Activated T-cell treated with anti-CD3 and anti-CD28 coated beads, Interleukin-2, amount 50 U/mL, for 48 hours (primary cell): ENCODE results near the gene CARD6.
"Not testable (repeated sequence)": the region's sequence is repeated elsewhere in the genome, so short reads cannot be mapped to it uniquely, and the experiment has no call there.

ENCODE experiments used
- DNase-seq, 2 experiments: peaks; one replicate each; pipeline ENCODE4 v3.0.0-alpha.2; 2020

CARD6 gene, protein sequence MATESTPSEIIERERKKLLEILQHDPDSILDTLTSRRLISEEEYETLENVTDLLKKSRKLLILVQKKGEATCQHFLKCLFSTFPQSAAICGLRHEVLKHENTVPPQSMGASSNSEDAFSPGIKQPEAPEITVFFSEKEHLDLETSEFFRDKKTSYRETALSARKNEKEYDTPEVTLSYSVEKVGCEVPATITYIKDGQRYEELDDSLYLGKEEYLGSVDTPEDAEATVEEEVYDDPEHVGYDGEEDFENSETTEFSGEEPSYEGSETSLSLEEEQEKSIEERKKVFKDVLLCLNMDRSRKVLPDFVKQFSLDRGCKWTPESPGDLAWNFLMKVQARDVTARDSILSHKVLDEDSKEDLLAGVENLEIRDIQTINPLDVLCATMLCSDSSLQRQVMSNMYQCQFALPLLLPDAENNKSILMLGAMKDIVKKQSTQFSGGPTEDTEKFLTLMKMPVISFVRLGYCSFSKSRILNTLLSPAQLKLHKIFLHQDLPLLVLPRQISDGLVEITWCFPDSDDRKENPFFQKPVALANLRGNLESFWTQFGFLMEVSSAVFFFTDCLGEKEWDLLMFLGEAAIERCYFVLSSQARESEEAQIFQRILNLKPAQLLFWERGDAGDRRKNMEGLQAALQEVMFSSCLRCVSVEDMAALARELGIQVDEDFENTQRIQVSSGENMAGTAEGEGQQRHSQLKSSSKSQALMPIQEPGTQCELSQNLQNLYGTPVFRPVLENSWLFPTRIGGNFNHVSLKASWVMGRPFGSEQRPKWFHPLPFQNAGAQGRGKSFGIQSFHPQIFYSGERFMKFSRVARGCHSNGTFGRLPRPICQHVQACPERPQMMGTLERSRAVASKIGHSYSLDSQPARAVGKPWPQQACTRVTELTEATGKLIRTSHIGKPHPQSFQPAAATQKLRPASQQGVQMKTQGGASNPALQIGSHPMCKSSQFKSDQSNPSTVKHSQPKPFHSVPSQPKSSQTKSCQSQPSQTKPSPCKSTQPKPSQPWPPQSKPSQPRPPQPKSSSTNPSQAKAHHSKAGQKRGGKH

DNA sequence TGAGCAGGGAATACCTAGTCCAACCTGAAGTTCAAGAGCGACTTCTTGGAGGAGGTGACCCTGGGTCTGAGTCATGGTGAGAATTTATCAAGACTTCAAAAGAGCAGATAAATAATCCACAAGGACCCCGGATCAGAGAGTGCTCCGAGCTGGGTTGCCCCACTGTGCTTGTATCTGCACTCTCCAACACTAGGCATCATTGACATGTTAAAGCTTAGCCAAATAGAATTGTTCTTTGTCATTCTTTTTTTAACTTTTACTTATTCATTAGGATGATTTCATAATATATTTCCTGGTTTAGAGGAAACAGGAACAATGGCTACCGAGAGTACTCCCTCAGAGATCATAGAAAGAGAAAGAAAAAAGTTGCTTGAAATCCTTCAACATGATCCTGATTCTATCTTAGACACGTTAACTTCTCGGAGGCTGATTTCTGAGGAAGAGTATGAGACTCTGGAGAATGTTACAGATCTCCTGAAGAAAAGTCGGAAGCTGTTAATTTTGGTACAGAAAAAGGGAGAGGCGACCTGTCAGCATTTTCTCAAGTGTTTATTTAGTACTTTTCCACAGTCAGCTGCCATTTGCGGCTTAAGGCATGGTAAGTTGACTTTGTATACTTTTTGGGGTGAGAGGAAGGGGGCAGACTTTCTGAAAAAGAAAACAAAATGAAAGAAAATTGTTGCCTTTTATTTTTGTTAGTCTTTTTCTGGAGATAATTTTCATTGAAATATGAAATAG, at the start of gene CARD6:
Gene CARD6, plus strand, starts transcription at position 300 of the 738 bp plus-strand sequence. Its CDS starts 16 bp downstream, at position 316.
- DNase-seq = peak in 1 of 2 experiments; percentile 29

DNA sequence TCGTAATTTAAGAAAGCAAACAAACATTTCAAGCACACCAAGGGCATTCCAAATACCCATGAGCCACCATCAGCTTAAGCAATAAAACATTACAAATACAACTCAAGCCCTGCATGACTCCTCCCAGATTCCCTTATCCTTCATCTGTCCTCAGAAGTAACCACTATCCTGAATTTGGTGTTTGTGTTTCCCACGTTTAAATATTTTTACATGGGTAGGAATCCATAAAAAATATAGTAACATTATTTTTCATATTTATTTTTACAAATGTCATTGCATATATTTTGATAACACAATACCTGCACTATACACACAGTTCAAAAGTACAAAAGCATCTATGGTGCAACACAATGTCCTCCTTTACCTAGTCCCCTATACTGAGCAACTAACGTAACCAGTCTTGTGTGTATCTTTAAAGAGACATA, 49.4 kb upstream of the CARD6 start:
- no peak for DNase-seq

DNA sequence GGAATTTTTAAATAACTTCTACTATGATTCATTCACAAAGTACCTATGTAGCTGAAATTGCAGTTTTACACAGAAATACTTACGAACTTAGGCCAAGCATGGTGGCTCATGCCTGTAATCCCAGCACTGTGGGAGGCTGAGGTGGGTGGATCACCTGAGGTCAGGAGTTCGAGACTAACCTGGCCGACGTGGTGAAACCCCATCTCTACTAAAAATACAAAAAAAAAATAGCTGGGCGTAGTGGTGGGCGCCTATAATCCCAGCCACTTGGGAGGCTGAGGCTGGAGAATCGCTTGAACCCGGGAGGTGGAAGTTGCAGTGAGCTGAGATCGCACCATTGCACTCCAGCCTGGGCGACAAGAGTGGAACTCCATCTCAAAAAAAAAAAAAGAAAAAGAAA, 48.5 kb upstream of the CARD6 start:
- not testable (repeated sequence) for DNase-seq

DNA sequence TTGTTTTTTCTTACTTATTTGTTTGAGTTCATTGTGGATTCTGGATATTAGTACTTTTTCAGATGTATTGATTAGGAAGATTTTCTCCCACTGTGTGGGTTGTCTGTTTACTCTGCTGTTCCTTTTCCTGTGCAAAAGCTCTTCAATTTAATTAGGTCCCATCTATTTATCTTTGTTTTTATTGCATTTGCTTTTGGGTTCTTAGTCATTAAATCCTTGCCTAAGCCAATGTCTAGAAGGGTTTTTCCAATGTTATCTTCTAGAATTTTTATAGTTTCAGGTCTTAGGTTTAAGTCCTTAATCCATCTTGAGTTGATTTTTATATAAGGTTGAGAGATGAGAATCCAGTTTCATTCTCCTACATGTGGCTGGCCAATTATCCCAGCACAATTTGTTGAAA, 46.8 kb upstream of the CARD6 start:
- DNase-seq = not testable (repeated sequence)

DNA sequence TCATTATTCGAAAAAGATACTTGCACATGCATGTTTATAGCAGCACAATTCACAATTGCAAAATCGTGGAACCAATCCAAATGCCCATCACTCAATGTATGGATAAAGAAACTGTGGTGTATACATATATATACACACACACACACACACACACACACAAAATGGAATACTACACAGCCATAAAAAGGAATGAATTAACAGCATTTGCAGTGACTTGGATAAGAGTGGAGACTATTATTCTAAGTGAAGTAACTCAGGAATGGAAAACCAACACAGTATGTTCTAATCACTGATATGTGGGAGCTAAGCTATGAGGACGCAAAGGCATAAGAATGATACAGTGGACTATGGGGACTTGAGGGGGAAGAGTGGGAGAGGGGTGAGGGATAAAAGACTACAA, 46.3 kb upstream of the CARD6 start:
- not testable (repeated sequence) for DNase-seq

DNA sequence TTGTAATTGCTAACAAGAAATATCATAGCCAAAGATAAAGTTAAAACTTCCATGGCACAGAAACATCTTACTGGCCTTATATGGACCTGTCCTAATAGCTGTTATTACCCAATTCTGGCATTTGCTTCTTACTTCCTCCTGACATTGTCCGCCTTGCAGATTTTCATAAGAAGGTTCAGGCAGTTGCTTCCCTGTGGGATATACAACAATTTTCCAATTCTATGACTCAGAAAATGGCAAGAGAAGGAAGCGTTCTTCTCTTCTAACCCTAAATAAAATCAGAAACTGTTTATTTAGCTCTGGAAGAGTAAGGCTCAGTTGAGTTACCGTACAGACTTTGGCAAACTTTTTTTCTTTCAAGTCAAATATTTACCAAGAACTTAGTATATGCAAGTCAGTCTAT, 44.7 kb upstream of the CARD6 start:
- DNase-seq = no peak

DNA sequence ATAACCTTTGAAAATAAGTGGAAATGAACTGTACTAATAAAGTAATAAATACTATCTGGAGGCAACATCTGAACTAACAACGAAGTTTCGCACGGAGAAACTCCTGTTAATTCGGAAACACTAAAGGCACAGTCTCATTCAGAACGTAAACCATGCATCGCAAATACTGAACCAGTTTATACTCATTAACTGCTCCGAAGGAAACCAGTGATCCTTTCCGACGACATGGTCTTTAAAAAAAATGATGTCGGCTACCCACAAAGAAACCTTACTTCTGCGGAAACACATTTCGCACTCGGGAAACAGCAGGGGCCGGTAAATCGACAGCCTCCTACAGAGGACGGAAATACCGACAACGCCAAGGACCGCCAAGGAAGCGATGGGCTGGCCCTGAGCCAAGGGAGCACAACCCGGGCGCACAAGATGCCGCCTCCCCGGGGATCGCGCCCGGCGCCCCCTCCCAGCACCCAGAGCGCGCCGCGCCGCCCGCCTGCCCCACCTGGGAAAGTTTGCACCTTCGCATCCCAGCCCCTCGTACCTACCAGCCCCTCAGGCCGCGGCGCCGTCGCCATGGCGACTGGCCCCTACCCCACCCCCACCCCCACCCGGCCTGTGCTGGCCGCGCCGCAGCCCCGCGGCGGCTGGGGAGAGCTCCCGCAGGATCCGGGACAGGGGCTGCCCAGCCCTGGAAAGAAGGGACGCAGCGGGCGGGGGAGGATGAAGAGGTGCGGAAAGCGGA, 43.7 kb upstream of the CARD6 start:
- DNase-seq = peak; percentile 80 to 85

DNA sequence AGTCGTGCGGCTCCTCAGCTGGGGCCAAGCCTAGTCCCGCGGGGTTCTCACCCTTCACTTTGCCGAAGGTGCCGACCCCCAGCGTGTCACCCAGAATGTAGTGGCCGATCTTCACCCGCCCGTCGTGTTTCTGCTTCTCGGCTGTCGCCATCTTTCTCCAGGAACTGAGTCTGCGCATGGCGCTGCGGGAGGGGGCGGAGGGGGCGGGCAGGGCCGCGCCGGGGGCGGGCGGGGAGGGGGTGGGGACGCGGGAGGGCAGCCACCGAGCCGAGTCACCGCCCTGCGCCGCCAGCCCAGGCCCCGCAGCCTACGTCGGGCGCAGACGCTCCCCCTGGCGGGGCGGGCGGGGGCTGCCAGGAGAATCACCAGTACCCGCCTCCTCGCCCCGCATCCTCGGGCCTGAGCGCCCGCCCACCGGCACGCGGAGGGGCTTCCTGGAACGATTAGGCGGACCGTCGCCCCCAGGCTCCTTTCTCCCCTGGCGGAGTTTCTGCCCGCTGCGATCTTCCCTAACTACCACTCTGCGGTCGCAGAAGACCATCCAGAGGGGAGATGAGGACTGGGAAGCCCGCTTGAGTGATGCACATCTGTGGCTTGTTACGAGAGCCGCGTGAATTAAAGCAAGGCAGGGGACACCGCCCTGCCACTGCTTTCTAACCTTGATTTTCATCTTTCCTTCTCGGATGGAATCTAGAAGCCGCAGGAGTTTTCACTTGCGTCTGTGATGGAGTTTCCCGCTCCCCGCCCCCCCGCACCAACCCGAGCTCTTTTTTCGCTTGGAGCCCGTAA, 43.0 kb upstream of the CARD6 start, which contains the start of gene PRKAA1:
Gene PRKAA1, minus strand, starts transcription at position 363 of the 789 bp plus-strand sequence. Its CDS starts 185 bp downstream, at position 178.
- DNase-seq = peak; percentile 91 to 92

DNA sequence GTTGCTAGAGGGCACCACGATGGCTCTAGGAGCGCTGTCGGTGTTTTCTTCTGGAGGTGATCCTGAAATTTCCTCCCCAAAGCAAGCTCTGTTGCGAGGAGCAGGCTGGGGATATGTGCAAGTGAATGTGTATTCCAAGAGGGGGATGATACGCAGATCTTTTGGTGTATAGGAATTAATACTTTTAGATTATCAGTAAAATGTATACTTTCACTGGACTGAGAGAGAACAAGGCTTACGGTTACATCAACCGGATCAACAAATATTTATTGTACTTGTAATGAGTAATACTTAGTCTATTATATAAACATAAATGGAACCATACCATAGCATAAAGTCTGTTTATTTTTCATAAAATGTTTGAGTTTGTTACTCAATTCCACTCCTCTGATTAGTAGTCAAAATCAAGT, 42.4 kb upstream of the CARD6 start:
- no peak for DNase-seq

DNA sequence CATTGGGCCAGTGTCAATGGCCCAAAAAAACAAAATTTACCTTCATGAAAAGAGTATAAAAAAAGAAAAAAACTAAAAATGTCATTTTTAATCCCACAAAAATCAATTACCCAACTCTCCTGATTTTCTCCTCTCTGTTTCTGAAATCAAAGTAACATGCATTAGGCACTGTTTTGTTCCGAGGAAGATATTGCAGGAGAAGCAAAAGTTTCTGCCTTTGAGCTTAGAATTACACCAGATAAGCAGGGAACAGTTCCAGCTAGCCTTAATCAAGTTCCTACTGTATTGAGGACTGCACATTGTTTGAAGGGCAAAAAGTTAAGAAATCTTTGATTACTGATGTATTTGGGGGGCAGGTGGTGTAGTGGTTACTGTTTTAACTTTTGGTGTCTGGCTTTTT, 41.9 kb upstream of the CARD6 start:
- no peak for DNase-seq

DNA sequence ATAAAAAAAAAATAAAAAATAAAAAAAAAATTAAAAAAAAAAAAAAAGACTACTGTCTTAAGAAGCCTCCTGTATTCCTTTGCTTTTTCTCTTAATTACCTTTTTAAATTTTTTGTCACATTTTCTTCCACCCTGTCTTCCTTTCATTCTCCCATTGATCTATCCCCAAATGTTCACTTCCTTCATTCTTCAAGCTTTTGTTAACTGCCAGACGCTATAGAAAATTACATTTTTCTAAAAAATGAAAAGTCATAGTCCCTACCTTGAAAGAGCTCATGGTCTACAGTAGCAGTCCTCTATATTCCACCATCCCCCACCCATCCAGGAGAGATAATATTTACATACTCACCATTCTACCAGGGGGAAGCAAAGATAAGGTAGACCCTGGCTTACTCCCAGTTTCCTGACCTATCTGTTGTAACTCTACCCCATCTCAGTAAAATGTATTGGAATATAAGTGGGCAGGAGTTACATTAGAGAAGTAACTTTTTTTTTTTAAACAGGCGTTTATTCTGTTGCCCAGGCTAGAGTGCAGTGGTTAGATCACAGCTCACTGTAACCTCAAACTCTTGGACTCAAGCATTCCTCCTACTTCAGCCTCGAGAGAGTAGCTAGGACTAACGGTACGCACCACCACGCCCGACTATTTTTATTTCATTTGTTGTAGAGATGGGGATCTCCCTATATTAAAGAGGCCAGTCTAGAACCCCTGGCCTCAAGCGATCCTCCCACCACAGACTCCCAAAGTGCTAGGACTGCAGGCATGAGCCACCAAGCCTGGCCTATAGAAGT, 39.2 kb upstream of the CARD6 start:
- no peak for DNase-seq

DNA sequence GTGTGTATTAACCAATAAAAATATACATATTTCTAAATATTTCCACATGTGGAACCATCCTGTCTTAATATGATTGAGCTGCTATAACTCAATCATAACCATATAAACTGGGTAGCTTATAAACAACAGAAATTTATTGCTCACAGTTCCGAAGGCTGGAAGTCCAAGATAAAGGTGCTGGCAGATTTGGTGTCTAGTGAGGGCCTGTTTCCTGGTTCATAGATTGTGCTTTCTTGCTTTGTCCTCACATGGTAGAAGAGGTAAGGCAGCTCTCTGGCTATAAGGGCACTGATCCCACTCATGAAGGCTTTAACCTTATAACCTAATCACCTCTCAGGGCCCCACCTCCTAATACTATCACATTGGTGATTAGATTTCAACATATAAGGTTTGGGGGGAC, 29.0 kb upstream of the CARD6 start:
- DNase-seq = no peak

DNA sequence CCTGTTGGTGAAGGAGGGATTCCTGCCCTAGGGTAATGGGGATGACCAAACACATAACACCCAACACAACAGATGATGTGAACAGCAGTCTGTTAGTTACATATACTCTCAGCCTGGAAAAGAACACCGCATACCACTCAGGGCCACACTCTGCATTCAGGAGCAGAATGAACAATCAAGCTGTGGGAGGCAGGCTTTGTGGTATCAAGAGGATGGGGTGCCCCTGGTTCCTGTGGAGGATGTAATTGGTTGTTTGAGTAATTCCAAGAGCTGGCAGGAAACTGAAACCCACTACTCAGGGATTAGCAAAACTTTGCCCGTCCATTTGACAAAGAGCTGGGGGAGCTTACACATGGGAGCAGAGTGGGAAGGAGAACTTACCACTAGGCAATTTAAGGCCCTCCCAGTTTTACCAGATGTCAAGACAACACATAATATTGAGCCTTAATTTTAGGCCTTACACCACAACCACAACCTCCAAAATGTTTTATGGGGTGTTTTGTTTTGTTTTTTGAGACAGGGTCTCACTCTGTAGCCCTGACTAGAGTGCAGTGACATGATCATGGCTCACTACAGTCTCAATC, 27.4 kb upstream of the CARD6 start:
- peak; percentile 66 to 67 for DNase-seq

DNA sequence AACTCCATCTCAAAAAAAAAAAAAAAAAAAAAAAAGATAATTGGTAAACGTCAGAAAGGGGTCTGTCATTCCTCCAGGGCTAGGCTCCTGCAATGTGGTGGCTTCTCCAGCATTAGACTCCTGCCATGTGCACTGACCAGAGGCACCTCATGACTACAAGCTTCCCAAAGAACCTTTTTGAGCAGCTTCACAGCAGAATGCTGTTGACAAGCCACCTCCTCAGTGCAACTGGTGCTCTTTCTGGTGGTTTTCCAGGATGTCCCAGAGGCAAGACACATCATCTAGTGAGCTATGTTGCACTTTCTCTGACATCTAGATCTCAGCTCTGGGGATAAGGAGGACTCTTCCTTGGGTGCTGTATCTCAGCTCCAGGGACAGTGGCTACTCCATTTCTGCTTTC, 17.7 kb upstream of the CARD6 start:
- DNase-seq = no peak

DNA sequence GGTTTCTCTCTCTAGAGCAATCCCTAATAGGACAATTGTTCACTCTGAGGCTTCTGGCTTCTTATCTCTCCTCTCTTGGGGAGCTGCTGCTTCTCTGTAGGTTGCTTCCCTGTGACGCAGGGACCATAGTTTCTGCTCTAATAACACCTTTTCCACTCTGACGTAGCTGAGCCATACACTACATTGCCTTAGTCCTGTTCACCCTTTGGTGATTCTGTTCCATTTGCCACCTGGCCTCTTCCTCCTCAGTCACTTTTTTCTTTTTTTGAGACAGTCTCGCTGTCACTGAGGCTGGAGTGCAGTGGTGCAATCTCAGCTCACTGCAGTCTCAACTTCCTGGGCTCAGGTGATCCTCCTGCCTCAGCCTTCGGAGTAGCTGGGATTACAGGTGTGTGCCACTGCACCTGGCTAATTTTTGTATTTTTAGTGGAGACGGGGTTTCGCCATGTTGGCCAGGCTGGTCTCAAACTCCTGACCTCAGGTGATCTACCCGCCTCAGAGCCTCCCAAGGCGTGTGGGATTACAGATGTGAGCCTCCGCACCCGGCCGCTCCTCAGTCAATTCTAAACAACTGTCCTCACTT, 15.6 kb upstream of the CARD6 start:
- DNase-seq = not testable (repeated sequence)

DNA sequence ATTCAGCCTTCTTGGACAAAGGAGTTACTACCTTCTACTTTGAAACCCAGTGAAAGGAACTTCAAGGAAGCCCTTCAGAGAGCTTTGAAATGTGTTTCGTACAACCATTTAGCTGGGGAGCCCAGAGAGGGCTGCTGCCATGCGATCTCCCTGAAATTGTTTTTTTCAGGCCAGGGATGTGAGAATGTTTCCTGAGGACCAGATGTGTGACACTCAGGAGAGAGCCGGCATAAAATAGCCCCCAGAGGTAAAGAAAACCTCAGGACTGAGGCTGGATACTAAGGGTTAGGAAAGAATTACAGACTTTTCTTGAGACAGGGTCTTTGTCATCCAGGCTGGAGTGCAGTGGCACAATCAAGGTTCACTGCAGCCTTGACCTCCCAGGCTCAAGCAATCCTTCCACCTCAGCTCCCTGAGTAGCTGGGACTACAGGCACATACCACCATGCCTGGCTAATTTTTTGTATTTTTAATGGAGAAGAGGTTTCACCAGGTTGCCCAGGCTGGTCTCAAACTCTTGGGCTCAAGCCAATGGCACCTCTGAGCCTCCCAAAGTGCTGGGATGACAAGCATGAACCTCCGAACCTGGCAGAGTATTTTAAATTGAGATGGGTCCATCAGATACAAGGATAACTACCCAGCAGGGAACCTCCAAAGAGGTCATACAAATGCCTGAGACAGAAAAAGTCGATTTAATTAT, 14.5 kb upstream of the CARD6 start:
- no peak for DNase-seq

DNA sequence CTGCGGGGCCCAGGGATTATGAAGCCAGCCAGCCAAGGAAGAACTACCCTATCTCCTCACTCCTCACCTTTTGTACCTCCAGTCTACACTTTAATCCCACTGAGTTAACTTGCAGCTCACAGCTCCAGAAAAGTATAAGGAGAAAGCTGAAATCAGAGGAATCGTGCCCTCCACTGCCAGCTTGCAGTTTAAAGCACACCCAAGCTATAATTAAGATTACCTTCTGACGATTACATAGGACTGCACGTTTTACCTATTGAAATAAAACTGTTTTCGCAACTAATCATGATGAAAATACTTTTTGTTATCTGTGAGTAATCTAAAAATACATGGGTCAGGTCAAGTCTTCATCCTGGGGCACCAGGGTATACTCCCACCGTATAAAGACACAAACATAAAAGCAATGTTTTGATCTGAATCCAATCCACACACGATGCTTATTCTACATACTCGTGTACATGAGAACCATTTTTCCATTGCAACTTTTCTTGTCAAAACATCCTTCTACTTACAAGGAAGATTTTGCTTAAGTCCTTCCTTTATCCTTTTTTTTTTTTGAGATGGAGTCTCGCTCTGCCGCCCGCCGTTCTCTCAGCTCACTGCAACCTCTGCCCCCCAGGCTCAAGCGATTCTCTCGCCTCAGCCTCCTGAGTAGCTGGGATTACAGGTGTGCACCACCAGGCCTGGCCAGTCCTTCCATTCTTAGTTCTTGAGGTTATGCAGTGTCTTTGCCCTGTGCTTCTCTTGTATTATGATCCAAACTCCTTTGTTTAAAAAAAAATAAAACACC, 13.8 kb upstream of the CARD6 start:
- no peak for DNase-seq
